Endothelial cell (in vitro differentiated cells): ENCODE results near the gene RHBDL3. TPM values are rescaled to one million over a fixed set of nuclear protein-coding genes. Genes with fewer than 3 reads are reported as not detected.

Source experiments
- DNase-seq: peaks from one replicate; pipeline ENCODE4 v3.0.0; 2021; ENCODE audit warnings: low spot score
- H3K27ac Mint-ChIP-seq: one replicate; pipeline ENCODE4 v1.8.0; 2021; ENCODE audit warnings: mixed read lengths, inconsistent platforms; ENCODE audit not compliant: unreplicated experiment
- H3K27me3 Mint-ChIP-seq: one replicate; pipeline ENCODE4 v1.8.0; 2021; ENCODE audit warnings: mild to moderate bottlenecking, moderate library complexity, mixed read lengths, inconsistent platforms; ENCODE audit not compliant: unreplicated experiment
- H3K36me3 Mint-ChIP-seq: one replicate; pipeline ENCODE4 v1.8.0; 2021; ENCODE audit warnings: mild to moderate bottlenecking, low read depth, mixed read lengths, inconsistent platforms; ENCODE audit not compliant: unreplicated experiment
- H3K4me1 Mint-ChIP-seq: one replicate; pipeline ENCODE4 v1.8.0; 2021; ENCODE audit warnings: mild to moderate bottlenecking, mixed read lengths, inconsistent platforms; ENCODE audit not compliant: unreplicated experiment
- H3K4me3 Mint-ChIP-seq: one replicate; pipeline ENCODE4 v1.8.0; 2021; ENCODE audit warnings: mild to moderate bottlenecking, mixed read lengths, inconsistent platforms; ENCODE audit not compliant: unreplicated experiment
- H3K9me3 Mint-ChIP-seq: one replicate; pipeline ENCODE4 v1.8.0; 2021; ENCODE audit warnings: mixed read lengths, inconsistent platforms; ENCODE audit not compliant: unreplicated experiment
- long read RNA-seq: library from polyadenylated mRNA; unstranded; transcript quantifications from one replicate; pipeline ENCODE4 v2.0.0, GENCODE V29; 2020; ENCODE audit not compliant: unreplicated experiment
- total RNA-seq: library from RNA; stranded (reverse); fragmentation: NEBNext Ultra II Directional; extraction: Animal tissue kit (Norgen Biotek cat#: 25700); gene quantifications from one replicate; pipeline ENCODE4 v1.2.1, GENCODE V29; 2021; ENCODE audit not compliant: unreplicated experiment
- TF ChIP-seq, protein P1 (sequence below): fragments of 200-600 bp; sonication (generic); IDR thresholded peaks from one replicate; pipeline ENCODE4 v1.5.0; 2021; ENCODE audit warnings: antibody characterized with exemption; ENCODE audit not compliant: unreplicated experiment

RHBDL3 gene, protein sequence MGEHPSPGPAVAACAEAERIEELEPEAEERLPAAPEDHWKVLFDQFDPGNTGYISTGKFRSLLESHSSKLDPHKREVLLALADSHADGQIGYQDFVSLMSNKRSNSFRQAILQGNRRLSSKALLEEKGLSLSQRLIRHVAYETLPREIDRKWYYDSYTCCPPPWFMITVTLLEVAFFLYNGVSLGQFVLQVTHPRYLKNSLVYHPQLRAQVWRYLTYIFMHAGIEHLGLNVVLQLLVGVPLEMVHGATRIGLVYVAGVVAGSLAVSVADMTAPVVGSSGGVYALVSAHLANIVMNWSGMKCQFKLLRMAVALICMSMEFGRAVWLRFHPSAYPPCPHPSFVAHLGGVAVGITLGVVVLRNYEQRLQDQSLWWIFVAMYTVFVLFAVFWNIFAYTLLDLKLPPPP
- 1.7 TPM for total RNA-seq
- long read RNA-seq: 0 reads

DNA sequence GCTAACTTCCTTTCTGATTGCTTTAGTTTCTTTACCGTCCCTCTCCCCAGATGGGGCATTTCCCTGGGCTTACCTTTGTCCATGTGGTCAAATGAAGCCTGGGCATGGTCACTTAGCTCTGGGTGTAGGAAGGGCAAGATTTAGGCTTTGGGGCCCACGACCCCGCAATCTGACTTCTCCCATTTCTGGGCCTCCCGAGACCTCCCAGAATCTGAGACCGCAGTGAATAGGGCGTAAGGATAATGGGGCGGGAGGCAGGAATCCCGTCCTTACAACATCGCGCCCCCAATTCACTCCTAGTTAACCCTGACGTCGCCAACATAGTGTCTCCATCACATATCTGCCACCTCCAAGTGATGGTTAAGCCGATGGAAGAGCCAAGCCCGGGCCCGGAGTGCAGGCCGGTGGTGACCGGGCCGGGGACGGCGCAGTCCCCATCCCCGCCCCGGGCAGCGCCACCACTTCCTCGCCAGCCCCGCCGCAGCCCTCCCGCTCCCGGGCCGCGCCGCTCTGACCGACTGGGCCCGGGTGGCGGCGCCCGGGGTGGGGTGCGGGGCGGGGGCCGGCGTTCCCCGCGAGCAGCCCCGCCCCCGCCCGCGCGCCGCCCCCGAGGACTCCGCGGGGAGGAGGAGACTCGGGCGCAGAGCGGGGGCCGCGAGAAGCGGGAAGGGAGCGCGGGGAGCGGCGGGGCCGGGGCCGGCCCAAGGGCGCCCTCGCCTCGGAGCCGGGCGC, at the start of gene RHBDL3:
Gene RHBDL3, plus strand, starts transcription at position 641 of the 732 bp plus-strand sequence. CDS start 358 bp downstream, outside the sequence.
- H3K36me3 Mint-ChIP-seq: peaks cover 5% of the 10 kb centered on the region
- peak within 1 kb of the TSS; percentile 90 for H3K4me3 Mint-ChIP-seq
- DNase-seq: no peak
- no peak within 1 kb of the TSS for H3K27ac Mint-ChIP-seq
- peaks cover 21% of the 10 kb centered on the region for H3K4me1 Mint-ChIP-seq
- peaks cover 21% of the 10 kb centered on the region for H3K27me3 Mint-ChIP-seq
- TF ChIP-seq, protein P1, sequence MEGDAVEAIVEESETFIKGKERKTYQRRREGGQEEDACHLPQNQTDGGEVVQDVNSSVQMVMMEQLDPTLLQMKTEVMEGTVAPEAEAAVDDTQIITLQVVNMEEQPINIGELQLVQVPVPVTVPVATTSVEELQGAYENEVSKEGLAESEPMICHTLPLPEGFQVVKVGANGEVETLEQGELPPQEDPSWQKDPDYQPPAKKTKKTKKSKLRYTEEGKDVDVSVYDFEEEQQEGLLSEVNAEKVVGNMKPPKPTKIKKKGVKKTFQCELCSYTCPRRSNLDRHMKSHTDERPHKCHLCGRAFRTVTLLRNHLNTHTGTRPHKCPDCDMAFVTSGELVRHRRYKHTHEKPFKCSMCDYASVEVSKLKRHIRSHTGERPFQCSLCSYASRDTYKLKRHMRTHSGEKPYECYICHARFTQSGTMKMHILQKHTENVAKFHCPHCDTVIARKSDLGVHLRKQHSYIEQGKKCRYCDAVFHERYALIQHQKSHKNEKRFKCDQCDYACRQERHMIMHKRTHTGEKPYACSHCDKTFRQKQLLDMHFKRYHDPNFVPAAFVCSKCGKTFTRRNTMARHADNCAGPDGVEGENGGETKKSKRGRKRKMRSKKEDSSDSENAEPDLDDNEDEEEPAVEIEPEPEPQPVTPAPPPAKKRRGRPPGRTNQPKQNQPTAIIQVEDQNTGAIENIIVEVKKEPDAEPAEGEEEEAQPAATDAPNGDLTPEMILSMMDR: no peak
- no peaks in the 10 kb centered on the region for H3K9me3 Mint-ChIP-seq

DNA sequence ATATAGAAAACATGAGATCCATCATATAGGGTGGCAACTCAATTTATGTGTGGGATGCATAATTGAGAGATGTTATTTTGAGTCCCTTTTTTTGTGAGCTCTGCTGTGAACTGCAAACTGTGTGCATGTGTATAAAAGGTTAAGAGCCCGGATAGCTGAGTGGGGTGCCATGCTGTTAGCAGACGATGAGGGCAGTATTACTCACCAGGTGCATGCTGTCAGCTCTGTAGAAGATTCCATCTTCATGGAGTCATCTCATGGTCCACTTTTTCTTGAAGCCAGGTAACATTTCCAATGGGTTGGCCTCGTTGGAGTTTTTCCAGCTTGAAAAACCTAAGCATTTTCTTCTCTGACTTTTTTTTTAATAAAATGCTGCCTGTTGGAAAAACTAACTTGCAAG, 43.0 kb upstream of the RHBDL3 start:
- Mint-ChIP-seq H3K36me3 (no peaks in the 10 kb centered on the region), H3K4me1 (no peaks in the 10 kb centered on the region), H3K9me3 (no peaks in the 10 kb centered on the region), H3K4me3 (no peak overlapping the region), H3K27me3 (peaks cover 1% of the 10 kb centered on the region), H3K27ac (no peak overlapping the region)
- TF ChIP-seq, protein P1: no peak
- DNase-seq: no peak

DNA sequence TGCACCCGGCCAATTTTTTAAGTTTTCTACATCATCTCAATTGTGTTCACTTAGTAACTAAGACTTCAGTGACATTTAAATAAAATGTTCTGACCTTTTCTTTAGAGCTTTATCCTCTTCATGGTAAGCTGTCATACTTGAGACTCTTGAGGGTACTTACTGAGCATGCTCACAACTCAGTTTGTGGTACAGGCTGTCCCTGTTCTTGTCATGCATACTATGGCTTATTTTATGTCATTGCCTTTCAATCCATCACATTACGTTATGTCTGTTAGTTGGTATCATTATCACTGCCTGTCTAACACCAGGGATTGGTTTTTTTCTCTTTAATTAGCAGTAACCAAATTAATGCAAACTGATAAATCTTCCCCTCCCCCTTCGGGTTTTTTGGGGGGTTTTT, 41.9 kb upstream of the RHBDL3 start:
- Mint-ChIP-seq H3K4me3 (no peak overlapping the region), H3K27me3 (peaks cover 1% of the 10 kb centered on the region)
- no peak for DNase-seq

DNA sequence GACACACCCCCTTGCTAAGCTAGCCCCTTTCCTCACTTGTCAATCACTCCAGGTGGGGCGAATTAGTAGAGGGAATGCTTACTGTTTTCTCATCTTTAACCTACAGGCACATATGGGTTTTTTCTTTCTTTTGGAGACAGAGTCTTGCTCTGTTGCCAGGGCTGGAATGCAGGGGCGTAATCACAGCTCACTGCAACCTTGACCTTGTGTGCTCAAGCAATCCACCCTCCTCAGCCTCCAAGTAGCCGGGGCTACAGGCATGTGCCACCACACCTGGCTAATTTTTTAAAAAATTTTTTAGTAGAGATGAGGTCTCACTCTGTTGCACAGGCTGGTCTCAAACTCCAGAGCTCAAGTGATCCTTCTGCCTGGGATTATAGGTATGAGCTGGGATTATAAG, 38.7 kb upstream of the RHBDL3 start:
- Mint-ChIP-seq H3K27me3 (peaks cover 1% of the 10 kb centered on the region), H3K4me3 (no peak overlapping the region), H3K27ac (no peak overlapping the region), H3K9me3 (no peaks in the 10 kb centered on the region), H3K4me1 (no peaks in the 10 kb centered on the region), H3K36me3 (no peaks in the 10 kb centered on the region)
- DNase-seq: no peak
- TF ChIP-seq, protein P1: no peak

More for the DNA sequence above, 41.9 kb upstream of the RHBDL3 start:
- Mint-ChIP-seq H3K36me3 (no peaks in the 10 kb centered on the region), H3K9me3 (no peaks in the 10 kb centered on the region), H3K4me1 (no peaks in the 10 kb centered on the region), H3K27ac (no peak overlapping the region)
- TF ChIP-seq, protein P1: no peak

DNA sequence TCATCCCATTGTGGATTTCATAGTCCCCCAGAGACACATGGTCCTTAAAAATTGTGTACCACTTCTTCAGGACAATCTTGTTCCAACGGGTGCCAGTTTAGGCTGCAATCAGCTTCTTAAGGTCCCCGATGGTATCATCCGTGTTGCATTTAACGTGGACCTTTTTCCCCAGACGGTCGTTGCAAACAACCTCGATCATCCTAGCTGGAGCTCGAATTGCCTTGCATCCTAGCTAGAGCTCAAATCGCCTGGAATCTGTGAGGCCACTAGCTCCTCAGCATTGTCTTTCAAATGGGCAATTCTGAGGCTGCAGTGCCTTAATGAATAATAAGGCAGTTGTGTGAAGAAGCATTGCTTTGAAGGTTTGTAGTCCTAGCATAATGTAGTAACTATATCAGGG, 37.7 kb upstream of the RHBDL3 start:
- TF ChIP-seq, protein P1: no peak
- no peaks in the 10 kb centered on the region for H3K4me1 Mint-ChIP-seq
- H3K27me3 Mint-ChIP-seq: peaks cover 1% of the 10 kb centered on the region
- no peaks in the 10 kb centered on the region for H3K36me3 Mint-ChIP-seq
- no peak overlapping the region for H3K4me3 Mint-ChIP-seq
- H3K27ac Mint-ChIP-seq: no peak overlapping the region
- no peaks in the 10 kb centered on the region for H3K9me3 Mint-ChIP-seq
- DNase-seq: no peak
